Measurements from ENCODE around the gene GPR176.

GRCh38 chr15:39896101-39896500 lies 24.0 kb downstream of the GPR176 start:
- TF ChIP-seq EZH2phosphoT487 (IDR thresholded peaks at IDR 0.05; ENCODE audit: borderline replicate concordance) (no peak), CTCF (conservative IDR thresholded peaks at IDR 0.05; ENCODE audit: low read length) (no peak)
